Mucosa of gallbladder (tissue), 1 donor: ENCODE data around the gene ALKBH7. TPM values are rescaled to one million over a fixed set of nuclear protein-coding genes. Genes with fewer than 3 reads are reported as not detected.

Source experiments
- DNase-seq: peaks from one replicate; pipeline ENCODE4 v3.0.0-alpha.2; 2020; ENCODE audit warnings: low spot score
- total RNA-seq: library from RNA; stranded (reverse); gene quantifications from one replicate; pipeline ENCODE4 v1.2.1, GENCODE V29; 2021
- donor health status: DM: no; HTN: no; CAD: no.

The ALKBH7 gene
- total RNA-seq, 1 donor from 2014 or later: 91.5 TPM

DNA sequence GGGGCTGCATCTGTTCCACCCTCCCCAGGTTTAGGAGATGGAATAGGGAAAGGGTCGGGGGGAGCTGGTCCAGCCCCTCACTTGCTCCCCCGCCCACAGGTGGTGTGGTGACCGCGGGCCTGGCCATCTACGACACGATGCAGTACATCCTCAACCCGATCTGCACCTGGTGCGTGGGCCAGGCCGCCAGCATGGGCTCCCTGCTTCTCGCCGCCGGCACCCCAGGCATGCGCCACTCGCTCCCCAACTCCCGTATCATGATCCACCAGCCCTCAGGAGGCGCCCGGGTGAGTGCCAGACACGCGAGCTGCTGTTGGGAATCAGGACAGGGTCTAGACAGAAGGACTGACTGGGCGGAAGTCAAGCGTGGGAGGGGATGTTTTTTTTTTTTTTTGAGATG is 8.2 kb upstream of the ALKBH7 start:
- no peak for DNase-seq

DNA sequence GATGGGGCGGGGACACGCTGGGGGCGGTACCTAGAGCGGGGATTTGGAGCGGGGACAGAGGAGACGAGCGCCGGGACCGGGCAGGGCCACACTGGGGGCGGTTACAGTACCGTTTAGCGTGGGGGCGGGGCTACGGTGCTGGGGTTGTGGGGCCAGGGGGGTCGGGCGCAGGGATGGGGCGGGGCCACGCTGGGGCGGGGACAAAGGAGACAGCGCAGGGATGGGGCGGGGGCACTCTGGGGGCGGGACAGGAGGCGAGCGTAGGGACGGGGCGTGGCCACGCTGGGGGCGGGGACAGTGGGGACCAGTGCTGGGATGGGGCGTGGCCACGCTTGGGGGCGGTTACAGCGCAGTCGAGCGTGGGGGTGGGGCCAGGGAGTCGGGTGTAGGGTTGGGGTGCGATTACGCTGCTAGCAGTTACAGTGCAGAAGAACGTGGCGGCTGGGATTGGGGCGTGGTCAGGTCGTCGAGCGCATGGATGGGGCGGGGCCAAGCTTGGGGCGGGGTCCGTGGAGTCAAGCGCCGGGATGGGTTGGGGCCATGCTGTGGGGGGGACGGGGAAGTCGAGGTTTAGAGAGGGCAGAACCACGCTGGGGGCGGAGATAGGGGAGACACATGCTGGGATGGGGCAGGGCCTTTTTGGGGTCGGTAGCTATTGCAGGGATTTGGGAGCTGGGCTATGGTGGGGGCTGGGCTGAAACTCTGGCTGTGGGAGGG is 660 bp downstream of the ALKBH7 start:
- peak; percentile 98 for DNase-seq

GRCh38 chr19:6373813-6374108 is 1.2 kb downstream of the ALKBH7 start:
- DNase-seq: peak; percentile 29

DNA sequence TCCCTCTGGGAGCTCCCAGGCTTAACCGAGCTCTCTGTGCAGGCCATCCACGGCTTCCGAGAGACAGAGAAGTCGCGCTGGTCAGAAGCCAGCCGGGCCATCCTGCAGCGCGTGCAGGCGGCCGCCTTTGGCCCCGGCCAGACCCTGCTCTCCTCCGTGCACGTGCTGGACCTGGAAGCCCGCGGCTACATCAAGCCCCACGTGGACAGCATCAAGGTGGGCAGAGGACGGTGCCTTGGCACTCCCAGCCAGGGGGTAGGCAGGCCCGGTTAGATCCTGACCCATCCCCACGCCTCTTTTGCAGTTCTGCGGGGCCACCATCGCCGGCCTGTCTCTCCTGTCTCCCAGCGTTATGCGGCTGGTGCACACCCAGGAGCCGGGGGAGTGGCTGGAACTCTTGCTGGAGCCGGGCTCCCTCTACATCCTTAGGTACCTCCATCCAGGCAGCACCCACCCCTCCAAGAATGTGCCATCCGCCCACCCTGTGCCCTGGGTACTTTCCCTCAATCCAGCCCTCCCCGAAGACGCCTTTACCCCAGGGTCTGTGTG is 1.6 kb downstream of the ALKBH7 start:
- DNase-seq: peak; percentile 12

- no peak for DNase-seq
Observed at GRCh38 chr19:6374711-6375410, 2.3 kb downstream of the ALKBH7 start.

DNA sequence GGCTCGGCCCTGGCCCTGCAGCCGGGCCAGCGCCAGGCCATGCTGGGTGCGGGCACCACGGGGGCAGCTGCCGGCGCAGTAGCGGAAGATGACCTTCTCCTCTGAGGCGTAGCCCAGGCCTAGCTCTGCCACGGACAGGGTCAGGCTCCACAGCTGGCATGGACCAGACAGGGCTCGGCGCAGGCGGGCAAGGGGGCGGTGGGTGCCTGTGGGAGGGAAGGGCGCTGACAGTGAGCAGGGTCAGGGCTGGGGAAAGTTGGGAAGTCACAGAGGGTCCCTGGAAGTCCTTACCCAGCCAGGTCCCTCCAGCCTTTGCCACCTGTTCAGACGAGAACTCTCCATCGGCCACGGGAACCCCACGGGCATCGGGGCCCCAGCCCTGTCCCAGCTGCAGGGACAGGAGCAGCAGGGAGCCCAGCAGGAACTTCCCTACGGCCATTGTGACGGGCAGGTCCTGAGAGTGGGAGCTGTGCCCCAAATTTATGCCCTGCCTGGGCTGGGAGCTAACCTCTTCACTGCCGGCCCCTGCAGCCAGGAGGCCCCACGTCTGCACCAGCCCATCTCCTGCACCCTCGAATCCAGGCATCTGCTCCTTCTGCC is 2.9 kb downstream of the ALKBH7 start, which contains the start of gene PSPN:
PSPN (minus strand) TSS at position 523 of the 600 bp plus-strand sequence; CDS start at position 439, 84 bp downstream.
- no peak for DNase-seq

DNA sequence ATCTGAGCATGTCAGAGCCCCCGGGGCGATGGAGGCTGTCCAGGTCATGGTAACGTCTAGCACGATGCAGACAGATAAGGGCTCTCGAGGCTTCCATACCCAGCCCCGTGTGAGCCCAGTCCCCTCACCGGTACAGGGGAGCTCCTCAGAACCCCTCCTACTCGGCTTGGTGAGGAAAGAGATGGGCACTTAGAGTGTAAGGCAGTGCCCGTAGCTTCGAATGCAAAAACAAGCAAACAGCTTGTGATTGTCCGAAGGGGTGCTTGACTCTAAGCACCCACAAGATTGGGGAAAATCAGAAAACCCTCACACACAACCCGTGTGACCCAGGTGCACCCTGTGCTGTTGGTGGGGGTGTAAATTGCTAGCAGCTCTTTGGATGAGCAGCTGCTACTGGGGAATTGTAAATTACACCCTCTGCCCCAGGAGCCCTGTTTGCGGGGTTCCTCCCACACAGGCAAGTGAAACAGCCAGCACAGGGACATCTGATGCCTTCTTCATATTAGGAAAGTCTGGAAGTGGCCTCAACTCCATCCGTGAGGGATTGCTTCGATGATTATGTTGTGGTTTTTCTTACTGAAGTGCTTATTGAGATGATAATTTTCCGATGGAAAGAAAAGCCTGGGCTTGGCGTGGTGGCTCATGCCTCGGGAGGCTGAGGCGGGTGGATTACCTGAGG is 4.1 kb downstream of the ALKBH7 start:
- no peak for DNase-seq

GRCh38 chr19:6378041-6378440 is 5.4 kb downstream of the ALKBH7 start:
- peak; percentile 23 for DNase-seq

- no peak for DNase-seq
Observed at GRCh38 chr19:6378486-6378885, 5.9 kb downstream of the ALKBH7 start.

DNA sequence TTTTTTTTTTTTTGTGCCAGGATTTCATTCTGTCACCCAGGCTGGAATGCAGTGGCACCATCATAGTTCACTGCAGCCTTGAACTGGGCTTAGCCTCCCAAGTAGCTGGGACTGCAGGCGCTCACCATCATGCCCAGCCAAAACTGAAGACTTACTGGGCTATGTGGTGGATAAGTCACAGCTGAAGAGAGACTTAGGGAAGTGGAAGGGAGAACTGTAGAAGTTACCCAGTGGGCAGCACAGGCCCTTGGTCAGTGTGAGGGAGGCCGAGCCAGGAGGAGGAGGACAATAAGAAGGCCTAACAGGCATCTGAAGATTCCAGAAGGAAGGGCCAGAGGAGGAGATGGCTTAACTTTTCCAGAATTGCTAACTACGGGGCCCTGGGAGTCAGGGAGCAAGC is 7.2 kb downstream of the ALKBH7 start:
- no peak for DNase-seq

- DNase-seq: no peak
Observed at GRCh38 chr19:6381030-6381750, 8.6 kb downstream of the ALKBH7 start.

DNA sequence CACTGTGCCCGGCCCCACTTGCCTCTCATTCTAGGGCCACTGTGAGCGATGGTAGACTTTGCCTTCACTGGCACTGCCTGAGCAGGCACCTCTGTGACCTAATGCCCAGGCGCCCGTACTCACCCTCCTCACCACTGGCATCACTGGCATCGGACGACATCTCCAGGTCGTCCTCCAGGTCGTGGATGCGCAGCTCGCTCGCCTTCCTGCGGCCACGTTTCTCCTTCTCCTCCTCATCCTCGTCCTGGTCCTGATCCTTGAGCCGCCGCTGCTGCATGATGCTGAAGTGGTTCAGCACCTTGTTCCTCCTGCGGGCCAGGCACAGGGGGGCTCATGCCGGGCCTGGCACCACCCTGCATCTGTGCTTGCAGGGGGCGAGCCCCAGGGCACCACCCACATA is 10.6 kb downstream of the ALKBH7 start:
- DNase-seq: no peak

- DNase-seq: no peak
Observed at GRCh38 chr19:6384381-6384780, 11.8 kb downstream of the ALKBH7 start.

- no peak for DNase-seq
Observed at GRCh38 chr19:6387372-6387771, 14.8 kb downstream of the ALKBH7 start.

DNA sequence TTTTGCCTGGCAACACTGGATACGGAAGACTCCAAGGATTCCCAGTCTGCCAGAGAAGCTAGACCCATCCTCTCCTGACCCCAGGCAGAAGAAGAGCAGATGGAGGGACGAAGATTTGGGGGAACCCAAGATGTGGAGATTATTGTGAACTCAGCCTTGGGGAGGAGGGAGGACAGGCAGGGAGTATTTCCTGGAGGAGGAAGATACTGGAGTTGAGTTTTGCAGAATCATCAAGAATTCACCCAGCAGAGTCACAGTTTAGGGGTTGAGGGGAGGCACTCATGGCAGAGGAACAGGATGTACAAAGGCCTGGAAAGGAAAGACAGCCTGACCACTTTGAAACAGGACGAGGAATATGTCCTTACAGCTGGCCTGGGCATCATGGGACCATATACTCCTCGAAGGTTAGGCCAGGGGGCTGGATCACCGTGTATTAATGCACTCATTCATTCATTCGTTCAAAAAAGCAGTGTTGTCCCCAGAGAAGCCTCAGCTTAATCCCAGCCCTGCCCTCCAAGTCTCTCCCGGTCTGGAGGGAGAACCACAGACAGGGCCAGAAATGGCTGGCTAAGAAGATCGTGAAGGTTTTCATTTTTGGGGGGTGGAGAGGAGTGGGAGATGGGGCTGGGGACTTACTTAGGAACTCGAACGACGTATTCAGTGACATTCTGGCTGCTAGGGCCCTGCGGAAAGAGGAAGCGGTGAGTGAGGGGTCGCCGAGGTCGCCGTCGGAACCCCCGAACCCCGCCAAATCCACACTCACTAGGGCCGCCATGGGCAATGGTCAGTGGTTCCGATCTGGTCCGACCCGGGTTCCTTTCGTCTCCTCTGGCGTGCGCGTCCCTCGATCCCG is 19.9 kb downstream of the ALKBH7 start:
- no peak for DNase-seq

DNA sequence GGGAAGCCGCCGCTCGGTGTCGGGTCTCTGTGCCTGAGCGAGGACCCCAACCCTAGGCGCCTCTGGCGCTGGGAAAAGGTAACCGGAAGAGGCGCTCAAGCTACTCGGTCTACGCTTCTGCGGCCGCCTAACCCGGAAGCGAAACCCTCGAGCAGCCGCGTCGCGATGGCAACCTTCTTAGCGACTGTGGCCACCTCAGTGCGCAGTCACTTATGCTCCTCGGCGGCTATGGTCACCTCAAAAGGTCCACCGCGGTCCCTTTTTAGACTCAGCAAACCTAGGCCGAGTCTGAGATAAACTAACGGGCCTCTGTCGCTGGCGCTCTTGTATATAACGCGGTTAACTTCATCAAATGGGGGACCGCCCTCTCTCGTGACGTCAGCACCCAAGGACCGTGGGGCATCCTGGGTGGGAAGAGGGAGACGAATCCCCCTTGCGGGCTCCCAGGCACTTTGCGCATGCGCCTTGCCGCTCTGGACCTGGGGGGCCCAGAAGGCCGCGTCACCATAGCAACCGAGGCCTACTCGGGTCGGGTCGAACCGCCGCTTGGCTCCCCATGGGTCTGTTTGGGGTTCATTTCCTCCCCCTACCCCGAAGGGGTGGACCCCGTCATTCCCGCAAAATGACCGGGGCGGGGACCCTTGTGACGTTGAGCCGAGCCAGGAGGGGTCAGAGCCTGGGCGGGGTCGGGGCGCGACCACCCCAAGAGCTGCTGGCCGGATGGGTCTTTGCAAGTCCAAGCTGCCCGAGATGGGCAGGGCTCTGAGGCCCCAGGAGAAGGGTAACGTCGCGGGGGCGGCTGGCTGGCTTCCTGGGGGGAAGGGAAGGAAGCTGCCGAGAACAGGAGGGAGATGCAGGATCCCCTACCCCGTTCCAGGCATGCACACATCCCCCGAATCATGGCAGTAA is 20.7 kb downstream of the ALKBH7 start, which contains the start of gene GTF2F1:
GTF2F1 (minus strand) TSS at position 91 of the 909 bp plus-strand sequence. CDS start 169 bp downstream, outside the sequence.
- DNase-seq: peak; percentile 92

- no peak for DNase-seq
Observed at GRCh38 chr19:6393983-6394412, 21.4 kb downstream of the ALKBH7 start.

DNA sequence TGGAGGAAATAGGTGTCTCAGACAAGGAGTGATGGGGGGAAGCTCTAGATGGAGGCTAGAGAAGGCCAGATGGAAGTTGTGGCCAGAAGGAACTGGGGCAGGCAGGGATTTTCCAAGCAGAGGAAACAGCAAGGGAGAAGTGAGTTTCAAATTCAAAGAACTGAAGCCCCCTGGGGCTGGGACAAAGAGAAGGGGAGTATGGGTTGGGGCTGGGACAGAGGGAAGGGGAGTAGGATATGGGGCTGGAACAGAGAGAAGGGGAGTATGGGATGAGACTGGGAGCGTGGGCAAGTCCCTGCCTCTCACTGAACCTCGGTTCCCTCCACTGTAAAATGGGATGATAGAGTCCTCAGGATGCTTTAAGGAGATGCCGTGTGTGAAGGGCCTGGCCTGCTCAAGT is 22.2 kb downstream of the ALKBH7 start:
- DNase-seq: no peak

DNA sequence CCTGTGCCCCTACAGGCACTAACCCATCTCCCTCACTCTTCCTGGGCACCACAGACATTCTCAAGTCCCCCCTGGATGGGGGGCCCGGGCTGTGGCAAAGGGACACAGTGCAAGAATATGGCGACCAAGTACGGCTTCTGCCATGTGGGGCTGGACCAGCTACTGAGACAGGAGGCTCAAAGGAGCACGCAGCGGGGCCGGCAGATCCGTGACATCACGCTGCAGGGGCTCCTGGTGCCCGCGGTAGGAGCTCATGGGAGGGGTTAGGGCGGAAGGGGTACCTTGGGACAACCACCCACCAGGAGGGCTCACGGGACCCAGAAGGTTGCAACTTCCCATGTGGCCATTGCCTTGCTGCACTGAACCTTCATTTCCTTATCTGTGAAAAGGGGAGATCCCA is 23.7 kb downstream of the ALKBH7 start:
- DNase-seq: no peak
